K562 (cell line): Measurements from ENCODE around the gene PRSS27. TPM values are rescaled to one million over a fixed set of nuclear protein-coding genes. Genes with fewer than 3 reads are reported as not detected.

Experiments
- ATAC-seq: fragments of 200-7000 bp; cut with Tn5 transposase; 3 replicates; pipeline ENCODE4 v1.9.1; 2020; ENCODE audit warnings: moderate library complexity
- BruUV-seq: library from RNA; stranded (reverse); fragments of 400-500 nt; replicated peaks from 2 replicates; lab custom pipeline; 2021; lab: Mats Ljungman, UMichigan
- CTCF ChIA-PET: fragments of 300-600 bp; formaldehyde crosslinking; extraction: SDS; loops from one replicate; lab custom pipeline; 2021; ENCODE audit warnings: low intra/inter-chr PET ratio; lab: Yijun Ruan, JAX
- POLR2A ChIA-PET: fragments of 300-600, 350-650 bp; sonication (Branson Sonifier 250); formaldehyde crosslinking; extraction: SDS; loops from one replicate; lab custom pipeline; 2021; ENCODE audit warnings: antibody characterized with exemption, inconsistent platforms; lab: Yijun Ruan, JAX
- DNase-seq, 4 experiments: peaks; one replicate each; pipeline versions ENCODE4 v3.0.0 to v3.0.0-alpha.2; 2011 to 2018; ENCODE audit warnings: low spot score in 3 of 4, mixed read lengths in 3 of 4; ENCODE audit errors: extremely low read depth in 1 of 4
- FAIRE-seq: peaks from 2 replicates; lab custom pipeline; 2011; peaks lifted over from hg19 to GRCh38; lab: Jason Lieb, UNC
- H2AFZ ChIP-seq: 2 replicates; pipeline ENCODE4 v1.6.0; 2011; ENCODE audit warnings: low read depth, low read length, control low read depth, inconsistent platforms
- H3K27ac ChIP-seq: fragments of 200-600 bp; 3 replicates; pipeline ENCODE4 v1.8.0; 2011; ENCODE audit warnings: low read depth, mild to moderate bottlenecking, control low read depth, inconsistent platforms, low read length, moderate library complexity, mixed read lengths; ENCODE audit errors: extremely low read depth
- H3K27me3 ChIP-seq, 2 experiments: fragments of 300-600 bp in 1 of 2; 2 replicates in 1 of 2; 3 replicates in 1 of 2; pipeline versions ENCODE4 v1.6.0 to v1.8.0; 2011; ENCODE audit warnings: inconsistent platforms in 2 of 2, low read length in 2 of 2, mild to moderate bottlenecking in 1 of 2, mixed read lengths in 1 of 2, moderate library complexity in 1 of 2; ENCODE audit not compliant: control insufficient read depth in 2 of 2, insufficient read depth in 2 of 2
- H3K36me3 ChIP-seq: fragments of 300-600 bp; 3 replicates; pipeline ENCODE4 v1.8.0; 2011; ENCODE audit warnings: mild to moderate bottlenecking, low read length, inconsistent platforms; ENCODE audit not compliant: control insufficient read depth, insufficient read depth
- H3K4me1 ChIP-seq, 2 experiments: fragments of 200-600 bp in 1 of 2; replicated peaks in 1 of 2; 2 replicates in 1 of 2; 3 replicates in 1 of 2; pipeline versions ENCODE4 v1.5.1 to v1.8.0; 2011; ENCODE audit warnings: inconsistent platforms in 2 of 2, low read length in 2 of 2, mild to moderate bottlenecking in 1 of 2, mixed read lengths in 1 of 2, moderate library complexity in 1 of 2; ENCODE audit not compliant: control insufficient read depth in 2 of 2, insufficient read depth in 2 of 2
- H3K4me2 ChIP-seq: 2 replicates; pipeline ENCODE4 v1.6.1; 2011; ENCODE audit warnings: low read length, control low read depth, inconsistent platforms, mixed read lengths; ENCODE audit not compliant: insufficient read depth
- H3K4me3 ChIP-seq: fragments of 200-600 bp; sonication (generic), shearing (Covaris generic); 2 replicates; pipeline ENCODE4 v1.5.1; 2016; ENCODE audit warnings: control low read depth, inconsistent platforms
- H3K79me2 ChIP-seq: fragments of 200-600 bp; 3 replicates; pipeline ENCODE4 v1.8.0; 2011; ENCODE audit warnings: low read length, inconsistent platforms; ENCODE audit not compliant: control insufficient read depth, insufficient read depth
- H3K9ac ChIP-seq, 2 experiments: 2 replicates each; pipeline versions ENCODE4 v1.6.0 to v1.6.1; 2011; ENCODE audit warnings: low read depth in 2 of 2, low read length in 2 of 2, control low read depth in 1 of 2, inconsistent platforms in 1 of 2, mild to moderate bottlenecking in 1 of 2, mixed read lengths in 1 of 2; ENCODE audit not compliant: insufficient read depth in 1 of 2
- H3K9me1 ChIP-seq: one replicate; pipeline ENCODE4 v1.6.0; 2011; ENCODE audit warnings: inconsistent platforms, mild to moderate bottlenecking, low read length, moderate library complexity; ENCODE audit not compliant: control insufficient read depth, insufficient read depth
- H3K9me3 ChIP-seq: replicated peaks from 2 replicates; pipeline ENCODE4 v1.5.1; 2011; ENCODE audit warnings: low read depth, low read length, inconsistent platforms; ENCODE audit not compliant: control insufficient read depth, insufficient read depth
- H4K20me1 ChIP-seq: replicated peaks from 2 replicates; pipeline ENCODE4 v1.6.1; 2011; ENCODE audit warnings: low read length, inconsistent platforms, mixed read lengths; ENCODE audit not compliant: control insufficient read depth, insufficient read depth
- HNRNPL ChIP-seq: fragments of 200-400 bp; formaldehyde crosslinking; IDR thresholded peaks from 2 replicates; pipeline ENCODE4 v1.6.1; 2017; ENCODE audit warnings: low read depth, mild to moderate bottlenecking, low read length
- MAX ChIP-seq: sonication (generic); formaldehyde crosslinking; IDR thresholded peaks from 2 replicates; pipeline ENCODE4 v1.9.0; 2022; ENCODE audit warnings: mild to moderate bottlenecking, missing genetic modification reagents
- POLR2B ChIP-seq: fragments of 450-650 bp; IDR thresholded peaks from 2 replicates; pipeline ENCODE4 v1.6.1; 2018; ENCODE audit warnings: low read depth; ENCODE audit not compliant: partially characterized antibody
- TARDBP ChIP-seq: fragments of 450-650 bp; IDR thresholded peaks from 2 replicates; pipeline ENCODE4 v1.6.1; 2016
- ZNF174 ChIP-seq: fragments of 250-450 bp; sonication (Bioruptor Pico); IDR thresholded peaks from 2 replicates; pipeline ENCODE4 v1.4.0; 2020; ENCODE audit warnings: mild to moderate bottlenecking
- ZNF23 ChIP-seq: fragments of 250-450 bp; sonication (Bioruptor Pico); IDR thresholded peaks from 2 replicates; pipeline ENCODE4 v1.4.0; 2020; ENCODE audit warnings: mild to moderate bottlenecking
- WGBS: fragments of 100-300 bp; shearing (Covaris generic); methylation state at CpG from one replicate; pipeline ENCODE4 v1.1.6; 2016; ENCODE audit warnings: low coverage, mixed read lengths; ENCODE audit not compliant: insufficient coverage; ENCODE audit errors: missing lambda C conversion rate; 5-methylcytosine and 5-hydroxymethylcytosine counted together
- in situ Hi-C: fragments of 300-500 bp; cut with MboI; formaldehyde crosslinking; loops from 4 replicates; pipeline ENCODE4 v1.15.0; 2018; ENCODE audit warnings: inconsistent platforms, mixed read lengths
- intact Hi-C: fragments of 100-400 bp; cut with micrococcal nuclease; formaldehyde crosslinking; loops from 2 replicates; pipeline ENCODE4 v1.14.2; 2022
- polyA plus RNA-seq, 8 experiments: library from polyadenylated mRNA; depleted of rRNA in 4 of 8; stranded (reverse) in 5 of 8; unstranded in 3 of 8; fragments of >200 nt; fragmentation: Nextera tagmentation in 2 of 8; fragmentation: Illumina TruSeq in 1 of 8; extraction: Ambion mirVana in 2 of 8; extraction: Trizol in 1 of 8; gene quantifications; 2 replicates each; pipeline versions ENCODE4 v1.2.1 to v1.2.3, GENCODE V29; 2011 to 2014; ENCODE audit warnings: inconsistent platforms in 1 of 8, missing spikeins in 1 of 8
- total RNA-seq, 7 experiments: library from RNA; depleted of rRNA in 6 of 7; stranded (reverse); fragments of >200 nt in 6 of 7; fragmentation: Illumina TruSeq in 2 of 7; extraction: Trizol in 2 of 7; gene quantifications; 2 replicates each; pipeline versions ENCODE4 v1.2.1 to v1.2.3, GENCODE V29; 2011 to 2021; ENCODE audit warnings: low replicate concordance in 1 of 7
- TF ChIP-seq, protein P1 (sequence below): IDR thresholded peaks from 2 replicates; pipeline ENCODE4 v1.6.1; 2012; ENCODE audit warnings: low read depth, low read length, improper control_type of control experiment, borderline replicate concordance

PRSS27 gene
- total and polyA plus RNA-seq, 9 of the 15 experiments (the other 6 are each of a cell fraction or from before 2014, with no cell fraction given), result 0.09 to 0.20 (median 0.17) TPM; not detected in 5

- intact Hi-C loops (no loop called here), in situ Hi-C loops (no loop called here)
- Histone ChIP-seq H3K4me1 (peaks cover 6 to 22% of the 10 kb centered on the region in 2 experiments), H3K36me3 (peaks cover 10% of the 10 kb centered on the region; the same call in 2 of the 3 replicates), H3K27ac (no peak overlapping the region), H3K9me3 (no peaks in the 10 kb centered on the region), H3K4me2 (no peak overlapping the region), H3K9ac (peak overlapping the region in 1 of 2 experiments; percentile 79; a peak in 2 of 4 replicates), H2AFZ (no peak overlapping the region), H3K79me2 (peaks cover 11% of the 10 kb centered on the region), H3K27me3 (no peaks in the 10 kb centered on the region), H4K20me1 (no peaks in the 10 kb centered on the region), H3K9me1 (no peaks in the 10 kb centered on the region), H3K4me3 (no peak overlapping the region)
- ATAC-seq (peak; percentile 13; the same call in 1 of the 3 replicates), DNase-seq (no peak), FAIRE-seq (no peak)
- 54% methylated on average over 9 of the region's 9 CpGs for WGBS
- ChIA-PET POLR2A (interaction anchor here (0.6 to 1.5 kb wide), 3 partner anchors 14 to 53 kb away, joined by 3 read pairs; no protein-coding TSS in a partner anchor), CTCF (no interaction called here)
- no TSS peak for BruUV-seq
- no peak for TF ChIP-seq TARDBP
Measured at GRCh38 chr16:2745961-2746360, 25.9 kb upstream of the PRSS27 start.

DNA sequence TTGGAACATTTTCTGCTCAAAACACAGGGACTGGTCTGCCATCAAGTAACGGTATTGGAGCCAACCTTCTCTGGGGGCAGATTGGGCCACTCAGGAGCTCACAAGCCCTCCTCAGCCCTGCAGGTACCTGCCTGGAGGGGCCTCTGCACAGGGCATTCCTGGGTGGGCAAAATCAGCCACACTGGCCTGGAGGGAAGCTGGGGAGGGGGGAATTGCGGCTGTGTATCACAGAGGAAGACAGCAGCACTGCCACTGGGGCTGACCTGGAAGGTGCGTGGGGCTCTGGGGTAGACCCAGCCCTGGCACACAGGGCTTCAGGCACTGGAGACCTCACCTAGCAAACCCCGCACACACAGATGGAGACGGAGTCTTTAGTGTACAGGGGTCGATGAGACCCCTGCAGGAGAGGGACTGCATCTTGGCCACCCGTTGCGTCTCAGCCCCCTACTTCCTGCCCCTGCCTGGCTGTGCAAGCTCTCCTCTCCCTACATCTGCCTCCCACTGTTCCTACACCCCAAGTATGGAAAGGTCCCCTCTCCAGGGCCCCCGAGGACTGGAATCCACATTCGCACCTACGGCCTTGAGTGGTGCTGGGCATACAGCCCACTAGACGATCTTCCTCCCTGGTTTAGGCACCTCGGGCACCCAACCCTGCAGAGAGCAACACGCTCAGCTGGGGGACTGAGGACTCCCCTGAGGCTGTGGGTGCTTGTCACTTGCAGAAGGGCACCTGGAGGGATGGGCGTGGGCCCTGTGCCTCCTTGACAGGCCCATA lies 25.3 kb upstream of the PRSS27 start:
- Histone ChIP-seq H3K4me2 (no peak overlapping the region), H2AFZ (no peak overlapping the region), H4K20me1 (no peaks in the 10 kb centered on the region), H3K9ac (peak overlapping the region in 1 of 2 experiments; percentile 79; a peak in 2 of 4 replicates), H3K36me3 (peaks cover 10% of the 10 kb centered on the region; the same call in 2 of the 3 replicates), H3K27me3 (no peaks in the 10 kb centered on the region), H3K9me1 (no peaks in the 10 kb centered on the region), H3K9me3 (no peaks in the 10 kb centered on the region), H3K27ac (no peak overlapping the region), H3K4me1 (peaks cover 0 to 20% of the 10 kb centered on the region in 2 experiments; a peak in 2 of 5 replicates), H3K4me3 (no peak overlapping the region), H3K79me2 (peaks cover 5% of the 10 kb centered on the region; the same call in 2 of the 3 replicates)
- no peak for DNase-seq
- no peak for FAIRE-seq
- POLR2A ChIA-PET, result interaction anchor here (0.8 to 1.5 kb wide), 3 partner anchors 13 to 33 kb away, joined by 3 read pairs; no protein-coding TSS in a partner anchor
- in situ Hi-C loops, result no loop called here
- ATAC-seq, result no peak; the same call in 1 of the 3 replicates
- BruUV-seq, result no TSS peak
- WGBS, result 43% methylated on average over 15 of the region's 15 CpGs
- intact Hi-C loops, result no loop called here
- CTCF ChIA-PET, result no interaction called here
- TF ChIP-seq, protein P1, sequence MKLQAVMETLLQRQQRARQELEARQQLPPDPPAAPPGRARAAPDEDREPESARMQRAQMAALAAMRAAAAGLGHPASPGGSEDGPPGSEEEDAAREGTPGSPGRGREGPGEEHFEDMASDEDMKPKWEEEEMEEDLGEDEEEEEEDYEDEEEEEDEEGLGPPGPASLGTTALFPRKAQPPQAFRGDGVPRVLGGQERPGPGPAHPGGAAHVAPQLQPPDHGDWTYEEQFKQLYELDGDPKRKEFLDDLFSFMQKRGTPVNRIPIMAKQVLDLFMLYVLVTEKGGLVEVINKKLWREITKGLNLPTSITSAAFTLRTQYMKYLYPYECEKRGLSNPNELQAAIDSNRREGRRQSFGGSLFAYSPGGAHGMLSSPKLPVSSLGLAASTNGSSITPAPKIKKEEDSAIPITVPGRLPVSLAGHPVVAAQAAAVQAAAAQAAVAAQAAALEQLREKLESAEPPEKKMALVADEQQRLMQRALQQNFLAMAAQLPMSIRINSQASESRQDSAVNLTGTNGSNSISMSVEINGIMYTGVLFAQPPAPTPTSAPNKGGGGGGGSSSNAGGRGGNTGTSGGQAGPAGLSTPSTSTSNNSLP, result no peak
- TF ChIP-seq ZNF174 (CRISPR knock-in tag), result no peak
- 0 out of 2 replicates have a peak, but pooled peaks have one; percentile 27 for TF ChIP-seq MAX (CRISPR knock-in tag)
- no peak for TF ChIP-seq HNRNPL
- no peak for TF ChIP-seq POLR2B
- no peak for TF ChIP-seq ZNF23
